ENCODE data around the gene RAB5A. TPM values are rescaled to one million over a fixed set of nuclear protein-coding genes. Genes with fewer than 3 reads are reported as not detected.
"Not testable (repeated sequence)": the region's sequence is repeated elsewhere in the genome, so short reads cannot be mapped to it uniquely, and the experiment has no call there.

Gene RAB5A, protein sequence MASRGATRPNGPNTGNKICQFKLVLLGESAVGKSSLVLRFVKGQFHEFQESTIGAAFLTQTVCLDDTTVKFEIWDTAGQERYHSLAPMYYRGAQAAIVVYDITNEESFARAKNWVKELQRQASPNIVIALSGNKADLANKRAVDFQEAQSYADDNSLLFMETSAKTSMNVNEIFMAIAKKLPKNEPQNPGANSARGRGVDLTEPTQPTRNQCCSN
- 100 to 1,000 TPM in 1 of 4 donors, 10 to 100 TPM in 3; 80.3 to 102 (median 86.5) TPM for total RNA-seq

DNA sequence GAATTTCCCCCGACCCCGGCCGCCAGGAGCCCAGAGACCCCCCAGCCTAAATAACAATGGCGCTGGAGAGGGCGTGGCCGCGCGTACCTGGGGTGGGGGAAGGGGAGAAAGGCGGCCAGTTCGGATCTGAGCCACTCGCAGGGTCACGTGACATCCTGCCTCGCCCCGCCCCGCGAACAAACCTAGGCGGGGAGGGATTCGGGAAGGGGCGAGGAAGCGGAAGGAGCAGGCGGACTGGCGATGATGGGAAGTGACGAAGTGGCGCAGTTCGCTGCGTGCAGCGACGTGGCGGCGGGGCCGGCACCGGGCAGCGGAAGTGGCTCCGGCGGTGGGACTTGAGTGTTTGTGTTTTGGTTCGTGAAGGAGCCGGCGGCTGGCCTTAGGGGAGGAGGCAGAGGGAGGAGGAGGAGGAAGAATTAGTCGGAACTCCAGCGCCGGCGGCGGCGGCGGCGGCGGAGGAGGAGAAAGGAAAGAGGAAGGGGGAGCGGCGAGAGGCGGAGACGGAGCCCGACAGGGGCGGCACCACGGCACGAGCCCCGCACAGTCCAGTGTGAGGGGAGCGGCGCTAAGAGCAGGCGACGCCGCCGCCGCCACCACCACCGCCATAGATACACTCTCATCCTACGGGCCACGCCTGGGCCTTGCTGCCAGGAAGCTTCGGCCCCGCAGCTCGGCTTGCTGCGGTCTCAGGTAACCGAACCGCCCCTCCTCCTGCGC, at the start of gene RAB5A:
RAB5A (plus strand) TSS at position 266 of the 717 bp plus-strand sequence. CDS start 3,802 bp downstream, outside the sequence.
- H3K27me3 ChIP-seq = no peaks in the 10 kb centered on the region
- WGBS, 2 donors = 0 to 1% methylated on average over 39 to 51 of the region's 73 CpGs
- intact Hi-C loops (cut with DNase I) = loop anchor here (2.0 kb wide), 1 partner anchor 94 kb away; the partner anchor contains the start of gene KAT2B
- peaks cover 4 to 52% (median 14%) of the 10 kb centered on the region in 3 donors for H3K4me1 ChIP-seq
- H3K36me3 ChIP-seq = peaks cover 0 to 13% (median 0%) of the 10 kb centered on the region in 3 donors
- peak within 1 kb of the TSS; percentile 61 to 96 (median 88) for H3K4me3 ChIP-seq
- peak within 1 kb of the TSS; percentile 94 to 99 (median 99) for H3K27ac ChIP-seq
- peak in 3 of 4 donors; percentile 28 to 84 (median 76) for TF ChIP-seq POLR2A (IDR thresholded peaks at IDR 0.05)
- TF ChIP-seq, protein P1, sequence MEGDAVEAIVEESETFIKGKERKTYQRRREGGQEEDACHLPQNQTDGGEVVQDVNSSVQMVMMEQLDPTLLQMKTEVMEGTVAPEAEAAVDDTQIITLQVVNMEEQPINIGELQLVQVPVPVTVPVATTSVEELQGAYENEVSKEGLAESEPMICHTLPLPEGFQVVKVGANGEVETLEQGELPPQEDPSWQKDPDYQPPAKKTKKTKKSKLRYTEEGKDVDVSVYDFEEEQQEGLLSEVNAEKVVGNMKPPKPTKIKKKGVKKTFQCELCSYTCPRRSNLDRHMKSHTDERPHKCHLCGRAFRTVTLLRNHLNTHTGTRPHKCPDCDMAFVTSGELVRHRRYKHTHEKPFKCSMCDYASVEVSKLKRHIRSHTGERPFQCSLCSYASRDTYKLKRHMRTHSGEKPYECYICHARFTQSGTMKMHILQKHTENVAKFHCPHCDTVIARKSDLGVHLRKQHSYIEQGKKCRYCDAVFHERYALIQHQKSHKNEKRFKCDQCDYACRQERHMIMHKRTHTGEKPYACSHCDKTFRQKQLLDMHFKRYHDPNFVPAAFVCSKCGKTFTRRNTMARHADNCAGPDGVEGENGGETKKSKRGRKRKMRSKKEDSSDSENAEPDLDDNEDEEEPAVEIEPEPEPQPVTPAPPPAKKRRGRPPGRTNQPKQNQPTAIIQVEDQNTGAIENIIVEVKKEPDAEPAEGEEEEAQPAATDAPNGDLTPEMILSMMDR (IDR thresholded peaks at IDR 0.05) = peak in 1 of 6 experiments; percentile 12
- no peaks in the 10 kb centered on the region for H3K9me3 ChIP-seq
- DNase-seq = peak; percentile 94

DNA sequence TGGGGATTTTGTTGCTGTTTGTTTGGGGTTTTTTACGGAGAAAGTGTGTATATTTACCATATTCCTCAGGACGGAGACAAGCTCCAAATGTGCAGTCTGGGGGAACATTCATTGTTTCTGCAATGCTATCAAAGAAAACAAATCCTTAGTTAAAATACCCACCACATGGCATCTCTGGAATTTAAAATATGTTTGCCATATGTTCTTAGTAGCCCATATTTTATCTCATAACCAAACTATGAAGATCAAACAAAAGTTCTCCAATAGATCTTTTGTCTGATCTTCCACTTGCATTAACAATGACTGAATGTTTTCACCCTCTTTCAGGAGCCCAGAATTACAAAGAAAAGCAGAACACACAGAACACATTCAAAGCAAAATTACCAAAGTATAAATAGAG, 48.2 kb upstream of the RAB5A start:
- no peak for DNase-seq
- intact Hi-C loops (cut with DNase I) = loop anchor here (10.0 kb wide), 2 partner anchors 126 to 286 kb away; partner anchors contain the start of gene SGO1
- Histone ChIP-seq H3K36me3 (no peaks in the 10 kb centered on the region), H3K27me3 (no peaks in the 10 kb centered on the region), H3K4me3 (no peak overlapping the region), H3K9me3 (no peaks in the 10 kb centered on the region), H3K27ac (no peak overlapping the region), H3K4me1 (peaks cover 0 to 7% (median 0%) of the 10 kb centered on the region in 3 donors)
- TF ChIP-seq, protein P1 (IDR thresholded peaks at IDR 0.05) = no peak
- no peak for TF ChIP-seq POLR2A (IDR thresholded peaks at IDR 0.05)
- 72 to 74% methylated on average over 2 of the region's 2 CpGs for WGBS, 2 donors

DNA sequence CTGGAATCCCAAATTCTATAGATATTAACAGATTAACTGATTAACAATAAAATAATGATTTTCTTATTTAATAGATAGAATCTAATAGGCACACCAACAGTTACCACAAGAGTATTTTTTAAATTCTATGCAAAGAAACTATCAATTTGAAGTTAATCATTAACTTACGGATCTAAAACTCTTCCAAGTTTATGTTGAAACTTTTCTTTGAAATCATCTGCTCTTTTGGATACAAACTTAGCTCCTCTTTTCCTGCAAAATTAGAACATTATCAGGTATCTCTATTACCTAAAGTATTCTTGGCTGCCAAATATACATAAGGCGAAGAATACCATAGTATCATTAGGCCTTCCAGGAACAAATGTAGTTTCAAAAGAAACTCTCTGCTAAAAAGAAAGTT, 47.6 kb upstream of the RAB5A start:
- no peak overlapping the region for H3K27ac ChIP-seq
- no peak for DNase-seq
- intact Hi-C loops (cut with DNase I) = loop anchor here (10.0 kb wide), 2 partner anchors 126 to 286 kb away; partner anchors contain the start of gene SGO1
- H3K4me1 ChIP-seq = peaks cover 0 to 7% (median 0%) of the 10 kb centered on the region in 3 donors
- no peaks in the 10 kb centered on the region for H3K36me3 ChIP-seq
- H3K4me3 ChIP-seq = no peak overlapping the region
- H3K9me3 ChIP-seq = no peaks in the 10 kb centered on the region
- no peaks in the 10 kb centered on the region for H3K27me3 ChIP-seq
- TF ChIP-seq POLR2A (IDR thresholded peaks at IDR 0.05) = no peak
- TF ChIP-seq, protein P1 (IDR thresholded peaks at IDR 0.05) = no peak
- 92 to 100% methylated on average over 2 of the region's 2 CpGs for WGBS, 2 donors

DNA sequence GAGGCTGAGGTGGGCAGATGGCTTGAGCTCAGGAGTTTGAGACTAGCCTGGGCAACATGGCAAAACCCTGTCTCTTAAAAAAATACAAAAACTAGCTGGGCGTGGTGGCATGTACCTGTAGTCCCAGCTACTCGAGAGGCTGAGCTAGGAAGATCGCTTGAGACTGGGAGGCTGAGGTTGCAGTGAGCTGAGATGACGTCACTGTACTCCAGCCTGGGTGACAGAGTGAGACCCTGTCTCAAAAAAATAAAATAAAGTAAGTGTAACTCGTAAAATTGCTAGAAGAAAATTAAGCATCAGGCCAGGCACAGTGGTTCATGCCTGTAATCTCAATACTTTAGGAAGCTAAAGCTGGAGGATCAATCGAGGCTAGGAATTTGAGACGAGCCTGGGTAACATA, 47.1 kb upstream of the RAB5A start:
- not testable (repeated sequence) for H3K4me3 ChIP-seq, H3K27me3 ChIP-seq, DNase-seq, H3K36me3 ChIP-seq, H3K9me3 ChIP-seq, H3K27ac ChIP-seq, H3K4me1 ChIP-seq
- WGBS, 2 donors = 84 to 87% methylated on average over 7 of the region's 7 CpGs
- intact Hi-C loops (cut with DNase I) = loop anchor here (10.0 kb wide), 2 partner anchors 125 to 285 kb away; partner anchors contain the start of gene SGO1

DNA sequence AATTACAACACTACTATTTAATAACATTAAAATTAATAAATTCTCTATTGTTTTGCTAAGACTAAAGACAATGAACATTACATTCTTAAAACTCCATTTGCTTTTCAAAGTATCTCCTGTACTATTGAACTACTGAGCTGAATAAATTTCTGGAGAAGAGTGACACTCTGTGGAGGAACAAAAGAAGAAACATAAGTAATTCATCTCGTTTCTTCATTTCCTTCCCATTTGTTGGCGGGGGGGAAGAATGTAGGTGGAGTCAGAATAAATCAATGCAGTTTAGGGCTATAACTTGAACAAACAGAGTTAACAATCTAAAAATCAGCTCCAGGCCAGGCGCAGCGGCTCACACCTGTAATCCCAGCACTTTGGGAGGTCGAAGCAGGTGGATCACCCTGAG, 45.6 kb upstream of the RAB5A start:
- H3K27ac ChIP-seq = peak overlapping the region in 1 of 4 donors; percentile 34
- intact Hi-C loops (cut with DNase I) = no loop called here
- no peaks in the 10 kb centered on the region for H3K27me3 ChIP-seq
- peaks cover 0 to 7% (median 0%) of the 10 kb centered on the region in 3 donors for H3K4me1 ChIP-seq
- H3K9me3 ChIP-seq = no peaks in the 10 kb centered on the region
- H3K4me3 ChIP-seq = no peak overlapping the region
- H3K36me3 ChIP-seq = no peaks in the 10 kb centered on the region
- no peak for DNase-seq
- WGBS, 2 donors = 41 to 67% methylated on average over 5 of the region's 5 CpGs
- TF ChIP-seq, protein P1 (IDR thresholded peaks at IDR 0.05) = no peak
- TF ChIP-seq POLR2A (IDR thresholded peaks at IDR 0.05) = no peak

Measured in esophagus squamous epithelium (tissue), 5 donors.